GM21786 (cell line): ENCODE results near the gene NR1D1.

Experiments used
- ATAC-seq: cut with Tn5 transposase; IDR thresholded peaks from one replicate; pipeline ENCODE4 v1.9.1; 2021; ENCODE audit not compliant: unreplicated experiment

NR1D1 gene

GRCh38 chr17:40063901-40064531 lies 36.4 kb downstream of the NR1D1 start:
- no peak for ATAC-seq

GRCh38 chr17:40063187-40063771 lies 37.1 kb downstream of the NR1D1 start:
- ATAC-seq, result no peak

- ATAC-seq, result peak; percentile 80
These were observed 37.8 kb downstream of the NR1D1 start, which contains the start of gene THRA for GRCh38 chr17:40062329-40063186. THRA (plus strand) TSS chr17:40062965; CDS start chr17:40074489, 11,524 bp downstream.

GRCh38 chr17:40061609-40062038 lies 38.8 kb downstream of the NR1D1 start:
- no peak for ATAC-seq

- ATAC-seq, result no peak
These were observed 39.3 kb downstream of the NR1D1 start for GRCh38 chr17:40060887-40061608.

GRCh38 chr17:40059729-40060475 lies 40.5 kb downstream of the NR1D1 start:
- ATAC-seq, result no peak

- no peak for ATAC-seq
These were observed 41.5 kb downstream of the NR1D1 start for GRCh38 chr17:40058865-40059264.

GRCh38 chr17:40058186-40058784 lies 42.1 kb downstream of the NR1D1 start:
- ATAC-seq, result no peak

GRCh38 chr17:40056379-40057015 lies 43.9 kb downstream of the NR1D1 start:
- no peak for ATAC-seq
